Muscle layer of duodenum (tissue), 2 donors: ENCODE results near the gene GNG7.

ENCODE experiments used
- H3K27ac ChIP-seq: one replicate; pipeline ENCODE4 v1.7.0; 2013; ENCODE audit warnings: mild to moderate bottlenecking, low read length
- H3K27me3 ChIP-seq: one replicate; pipeline ENCODE4 v1.7.0; 2013; ENCODE audit warnings: low read depth, mild to moderate bottlenecking, control low read depth, low read length
- H3K36me3 ChIP-seq, 2 donors: one replicate each; pipeline ENCODE4 v1.7.0; 2013; ENCODE audit warnings: low read length in 2 of 2, control low read depth in 1 of 2, mild to moderate bottlenecking in 1 of 2; ENCODE audit not compliant: insufficient read depth in 2 of 2, control insufficient read depth in 1 of 2
- H3K4me1 ChIP-seq, 2 donors: one replicate each; pipeline ENCODE4 v1.7.0; 2013; ENCODE audit warnings: low read length in 2 of 2, mild to moderate bottlenecking in 2 of 2, control low read depth in 1 of 2, moderate library complexity in 1 of 2; ENCODE audit not compliant: insufficient read depth in 2 of 2, control insufficient read depth in 1 of 2
- H3K4me3 ChIP-seq, 2 donors: one replicate each; pipeline ENCODE4 v1.7.0; 2013; ENCODE audit warnings: low read length in 2 of 2, low read depth in 1 of 2, mild to moderate bottlenecking in 1 of 2
- H3K9me3 ChIP-seq, 2 donors: one replicate each; pipeline ENCODE4 v1.7.0; 2013; ENCODE audit warnings: low read length in 2 of 2, control low read depth in 1 of 2, mild to moderate bottlenecking in 1 of 2; ENCODE audit not compliant: control insufficient read depth in 1 of 2
- donor health status: healthy.

GNG7 gene

GRCh38 chr19:2726160-2726855 lies 23.8 kb upstream of the GNG7 start:
- Histone ChIP-seq H3K36me3 (no peaks in the 10 kb centered on the region), H3K9me3 (no peaks in the 10 kb centered on the region), H3K27ac (no peak overlapping the region), H3K4me3 (no peak overlapping the region), H3K4me1 (peaks cover 0 to 11% of the 10 kb centered on the region in 2 donors), H3K27me3 (peaks cover 15% of the 10 kb centered on the region)

- Histone ChIP-seq H3K4me3 (no peak overlapping the region), H3K9me3 (no peaks in the 10 kb centered on the region), H3K36me3 (no peaks in the 10 kb centered on the region), H3K4me1 (peaks cover 0 to 21% of the 10 kb centered on the region in 2 donors), H3K27ac (no peak overlapping the region), H3K27me3 (peaks cover 25% of the 10 kb centered on the region)
These were observed 21.7 kb upstream of the GNG7 start for GRCh38 chr19:2724148-2724557.

- peaks cover 0 to 21% of the 10 kb centered on the region in 2 donors for H3K4me1 ChIP-seq
- H3K4me3 ChIP-seq = no peak overlapping the region
- H3K27ac ChIP-seq = no peak overlapping the region
- H3K9me3 ChIP-seq = no peaks in the 10 kb centered on the region
- H3K36me3 ChIP-seq = no peaks in the 10 kb centered on the region
- peaks cover 25% of the 10 kb centered on the region for H3K27me3 ChIP-seq
These were observed 21.3 kb upstream of the GNG7 start for GRCh38 chr19:2723747-2724146.

- Histone ChIP-seq H3K36me3 (no peaks in the 10 kb centered on the region), H3K4me3 (no peak overlapping the region), H3K27me3 (peaks cover 25% of the 10 kb centered on the region), H3K27ac (no peak overlapping the region), H3K9me3 (no peaks in the 10 kb centered on the region), H3K4me1 (peaks cover 0 to 21% of the 10 kb centered on the region in 2 donors)
These were observed 20.8 kb upstream of the GNG7 start for GRCh38 chr19:2723345-2723715.

- Histone ChIP-seq H3K36me3 (no peaks in the 10 kb centered on the region), H3K27me3 (peaks cover 25% of the 10 kb centered on the region), H3K27ac (no peak overlapping the region), H3K4me3 (no peak overlapping the region), H3K9me3 (no peaks in the 10 kb centered on the region), H3K4me1 (peaks cover 0 to 21% of the 10 kb centered on the region in 2 donors)
These were observed 20.2 kb upstream of the GNG7 start for GRCh38 chr19:2722541-2723344.

- Histone ChIP-seq H3K27me3 (peaks cover 22% of the 10 kb centered on the region), H3K4me1 (peaks cover 0 to 21% of the 10 kb centered on the region in 2 donors), H3K9me3 (no peaks in the 10 kb centered on the region), H3K27ac (no peak overlapping the region), H3K4me3 (peak overlapping the region in 1 of 2 donors; percentile 29), H3K36me3 (no peaks in the 10 kb centered on the region)
These were observed 19.4 kb upstream of the GNG7 start for GRCh38 chr19:2721570-2722540.

GRCh38 chr19:2720777-2721569 lies 18.5 kb upstream of the GNG7 start, which contains the start of gene DIRAS1:
DIRAS1 (minus strand) TSS chr19:2721372; CDS start chr19:2717806, 3,566 bp downstream.
- Histone ChIP-seq H3K27me3 (peaks cover 18% of the 10 kb centered on the region), H3K27ac (no peak within 1 kb of the TSS), H3K9me3 (no peaks in the 10 kb centered on the region), H3K36me3 (no peaks in the 10 kb centered on the region), H3K4me3 (peak within 1 kb of the TSS in 1 of 2 donors; percentile 29), H3K4me1 (peaks cover 0 to 21% of the 10 kb centered on the region in 2 donors)

- Histone ChIP-seq H3K4me1 (peaks cover 0 to 21% of the 10 kb centered on the region in 2 donors), H3K9me3 (peaks cover 6 to 7% of the 10 kb centered on the region in 2 donors), H3K4me3 (peak overlapping the region in 1 of 2 donors; percentile 23), H3K36me3 (no peaks in the 10 kb centered on the region), H3K27me3 (peaks cover 13% of the 10 kb centered on the region), H3K27ac (no peak overlapping the region)
These were observed 17.7 kb upstream of the GNG7 start for GRCh38 chr19:2719920-2720776.

GRCh38 chr19:2719232-2719735 lies 16.8 kb upstream of the GNG7 start:
- Histone ChIP-seq H3K4me3 (no peak overlapping the region), H3K9me3 (peaks cover 10% of the 10 kb centered on the region in 2 donors), H3K27ac (no peak overlapping the region), H3K36me3 (no peaks in the 10 kb centered on the region), H3K27me3 (peaks cover 13% of the 10 kb centered on the region), H3K4me1 (peaks cover 0 to 21% of the 10 kb centered on the region in 2 donors)
